A549 (cell line): ENCODE results near the gene PCNX3.

Experiments used
- EHMT2 ChIP-seq: fragments of 200-600 bp; sonication (generic); IDR thresholded peaks from 2 replicates; pipeline ENCODE4 v1.6.1; 2016; ENCODE audit warnings: antibody characterized with exemption, low read depth, mild to moderate bottlenecking, moderate library complexity
- EP300 ChIP-seq, 2 experiments: fragments of >200 bp; sonication (Bioruptor Twin); formaldehyde crosslinking; IDR thresholded peaks; 2 replicates in 1 of 2; 3 replicates in 1 of 2; pipeline ENCODE4 v1.6.1; 2016 to 2017
- ZFP36 ChIP-seq: fragments of 450-650 bp; IDR thresholded peaks from 2 replicates; pipeline ENCODE4 v1.6.1; 2014; ENCODE audit warnings: borderline replicate concordance; ENCODE audit not compliant: partially characterized antibody
- TF ChIP-seq, protein P1 (sequence below): fragments of >200 bp; sonication (Bioruptor Twin); formaldehyde crosslinking; IDR thresholded peaks from 3 replicates; pipeline ENCODE4 v1.6.1; 2016
- TF ChIP-seq, protein P2 (sequence below): fragments of >200 bp; sonication (Bioruptor Twin); formaldehyde crosslinking; IDR thresholded peaks from 3 replicates; pipeline ENCODE4 v1.5.1; 2016
- TF ChIP-seq, protein P3 (sequence below): fragments of 150-350 bp; IDR thresholded peaks from 2 replicates; pipeline ENCODE4 v1.6.1; 2014; ENCODE audit warnings: low read depth, mild to moderate bottlenecking, low read length

DNA sequence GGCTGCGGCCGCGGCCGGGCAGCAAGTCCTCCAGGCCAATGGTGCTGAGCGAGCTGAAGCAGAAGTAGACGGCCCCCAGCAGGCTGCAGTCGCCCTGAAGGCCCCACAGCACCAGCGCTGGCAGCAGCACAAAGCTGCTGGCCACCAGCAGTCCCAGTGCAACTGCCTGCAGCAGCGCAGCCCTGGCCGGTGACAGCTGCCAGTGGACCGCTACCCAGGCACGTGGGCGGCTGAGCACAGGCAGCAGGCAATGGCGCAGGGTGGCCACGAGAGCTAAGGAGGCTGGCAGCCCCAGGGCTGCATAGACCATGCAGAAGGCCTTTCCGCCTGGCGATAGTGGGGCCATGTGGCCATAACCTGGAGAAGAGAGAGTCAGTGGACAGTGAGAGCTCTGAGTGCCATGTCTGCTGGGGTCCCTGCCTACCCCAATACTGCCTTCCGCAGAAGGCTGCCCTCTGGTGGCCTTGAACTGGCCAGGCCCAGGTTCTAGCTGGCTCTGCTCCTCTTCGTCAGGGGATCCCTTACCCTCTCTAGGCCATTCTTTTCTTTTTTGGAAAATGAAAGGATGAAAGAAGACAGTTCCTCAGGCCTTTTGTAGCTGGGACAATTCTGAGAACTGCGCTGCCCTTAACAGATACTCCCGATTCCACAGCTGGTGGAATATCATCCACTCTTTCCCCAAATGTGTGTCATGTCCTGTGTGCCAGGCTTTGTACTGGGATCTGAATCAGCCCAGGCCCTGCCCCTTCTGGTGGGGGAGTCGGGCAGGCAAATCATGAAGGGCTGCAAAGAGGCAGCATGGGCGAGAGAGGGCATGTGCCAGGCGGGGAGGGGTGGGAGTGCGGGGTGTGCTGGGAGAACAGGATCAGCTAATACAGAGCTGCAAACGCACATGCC lies 21.8 kb upstream of the PCNX3 start:
- TF ChIP-seq, protein P1, sequence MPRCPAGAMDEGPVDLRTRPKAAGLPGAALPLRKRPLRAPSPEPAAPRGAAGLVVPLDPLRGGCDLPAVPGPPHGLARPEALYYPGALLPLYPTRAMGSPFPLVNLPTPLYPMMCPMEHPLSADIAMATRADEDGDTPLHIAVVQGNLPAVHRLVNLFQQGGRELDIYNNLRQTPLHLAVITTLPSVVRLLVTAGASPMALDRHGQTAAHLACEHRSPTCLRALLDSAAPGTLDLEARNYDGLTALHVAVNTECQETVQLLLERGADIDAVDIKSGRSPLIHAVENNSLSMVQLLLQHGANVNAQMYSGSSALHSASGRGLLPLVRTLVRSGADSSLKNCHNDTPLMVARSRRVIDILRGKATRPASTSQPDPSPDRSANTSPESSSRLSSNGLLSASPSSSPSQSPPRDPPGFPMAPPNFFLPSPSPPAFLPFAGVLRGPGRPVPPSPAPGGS = no peak
- TF ChIP-seq, protein P2, sequence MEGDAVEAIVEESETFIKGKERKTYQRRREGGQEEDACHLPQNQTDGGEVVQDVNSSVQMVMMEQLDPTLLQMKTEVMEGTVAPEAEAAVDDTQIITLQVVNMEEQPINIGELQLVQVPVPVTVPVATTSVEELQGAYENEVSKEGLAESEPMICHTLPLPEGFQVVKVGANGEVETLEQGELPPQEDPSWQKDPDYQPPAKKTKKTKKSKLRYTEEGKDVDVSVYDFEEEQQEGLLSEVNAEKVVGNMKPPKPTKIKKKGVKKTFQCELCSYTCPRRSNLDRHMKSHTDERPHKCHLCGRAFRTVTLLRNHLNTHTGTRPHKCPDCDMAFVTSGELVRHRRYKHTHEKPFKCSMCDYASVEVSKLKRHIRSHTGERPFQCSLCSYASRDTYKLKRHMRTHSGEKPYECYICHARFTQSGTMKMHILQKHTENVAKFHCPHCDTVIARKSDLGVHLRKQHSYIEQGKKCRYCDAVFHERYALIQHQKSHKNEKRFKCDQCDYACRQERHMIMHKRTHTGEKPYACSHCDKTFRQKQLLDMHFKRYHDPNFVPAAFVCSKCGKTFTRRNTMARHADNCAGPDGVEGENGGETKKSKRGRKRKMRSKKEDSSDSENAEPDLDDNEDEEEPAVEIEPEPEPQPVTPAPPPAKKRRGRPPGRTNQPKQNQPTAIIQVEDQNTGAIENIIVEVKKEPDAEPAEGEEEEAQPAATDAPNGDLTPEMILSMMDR = peak; percentile 66
- TF ChIP-seq EP300 (IDR thresholded peaks at IDR 0.05) (no peak), ZFP36 (no peak), EHMT2 (no peak)
- TF ChIP-seq, protein P3, sequence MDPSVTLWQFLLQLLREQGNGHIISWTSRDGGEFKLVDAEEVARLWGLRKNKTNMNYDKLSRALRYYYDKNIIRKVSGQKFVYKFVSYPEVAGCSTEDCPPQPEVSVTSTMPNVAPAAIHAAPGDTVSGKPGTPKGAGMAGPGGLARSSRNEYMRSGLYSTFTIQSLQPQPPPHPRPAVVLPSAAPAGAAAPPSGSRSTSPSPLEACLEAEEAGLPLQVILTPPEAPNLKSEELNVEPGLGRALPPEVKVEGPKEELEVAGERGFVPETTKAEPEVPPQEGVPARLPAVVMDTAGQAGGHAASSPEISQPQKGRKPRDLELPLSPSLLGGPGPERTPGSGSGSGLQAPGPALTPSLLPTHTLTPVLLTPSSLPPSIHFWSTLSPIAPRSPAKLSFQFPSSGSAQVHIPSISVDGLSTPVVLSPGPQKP = no peak
